Suprapubic skin (tissue), 4 donors: ENCODE results near the gene EVA1A. TPM values are rescaled to one million over a fixed set of nuclear protein-coding genes. Genes with fewer than 3 reads are reported as not detected.

Experiments
- DNase-seq, 2 donors: peaks; one replicate each; pipeline ENCODE4 v3.0.0-alpha.2; 2019; ENCODE audit warnings: low spot score in 2 of 2
- H3K27ac ChIP-seq: fragments of 200-600 bp; sonication (generic); one replicate; pipeline ENCODE4 v1.5.1; 2019
- H3K27me3 ChIP-seq: fragments of 200-600 bp; sonication (generic); one replicate; pipeline ENCODE4 v1.5.1; 2019
- H3K36me3 ChIP-seq: fragments of 200-600 bp; sonication (generic); one replicate; pipeline ENCODE4 v1.5.1; 2019
- H3K4me1 ChIP-seq: fragments of 200-600 bp; sonication (generic); one replicate; pipeline ENCODE4 v1.5.1; 2019
- H3K4me3 ChIP-seq: fragments of 200-600 bp; sonication (generic); one replicate; pipeline ENCODE4 v1.5.1; 2019; ENCODE audit warnings: mild to moderate bottlenecking
- H3K9me3 ChIP-seq: fragments of 200-600 bp; sonication (generic); one replicate; pipeline ENCODE4 v1.5.1; 2019
- EP300 ChIP-seq: sonication (generic); formaldehyde crosslinking; IDR thresholded peaks from one replicate; pipeline ENCODE4 v1.6.1; 2017; ENCODE audit warnings: antibody characterized with exemption
- POLR2A ChIP-seq, 2 donors: fragments of 450-650 bp; IDR thresholded peaks; one replicate each; pipeline ENCODE4 v1.6.1; 2017; ENCODE audit warnings: antibody characterized with exemption in 2 of 2, mild to moderate bottlenecking in 2 of 2, moderate library complexity in 2 of 2
- POLR2AphosphoS5 ChIP-seq, 3 donors: sonication (generic); formaldehyde crosslinking; IDR thresholded peaks; one replicate each; pipeline ENCODE4 v1.6.1; 2017; ENCODE audit warnings: antibody characterized with exemption in 3 of 3
- WGBS: methylation state at CpG from one replicate; pipeline ENCODE4 v1.1.5; 2018; 5-methylcytosine and 5-hydroxymethylcytosine counted together
- total RNA-seq, 4 donors: library from RNA; depleted of rRNA; stranded (reverse); fragments of >200 nt; gene quantifications; one replicate each; pipeline ENCODE4 v1.1.0, GENCODE V29; 2016
- TF ChIP-seq, protein P1 (sequence below), 2 donors: fragments of 200-600 bp in 1 of 2; fragments of 450-650 bp in 1 of 2; sonication (generic) in 1 of 2; IDR thresholded peaks; one replicate each; pipeline ENCODE4 v1.5.1; 2016 to 2019; ENCODE audit warnings: antibody characterized with exemption in 2 of 2, mild to moderate bottlenecking in 1 of 2, moderate library complexity in 1 of 2

Gene EVA1A
- total RNA-seq, 4 donors from 2014 or later = 5.7 to 11.4 (median 7.9) TPM

DNA sequence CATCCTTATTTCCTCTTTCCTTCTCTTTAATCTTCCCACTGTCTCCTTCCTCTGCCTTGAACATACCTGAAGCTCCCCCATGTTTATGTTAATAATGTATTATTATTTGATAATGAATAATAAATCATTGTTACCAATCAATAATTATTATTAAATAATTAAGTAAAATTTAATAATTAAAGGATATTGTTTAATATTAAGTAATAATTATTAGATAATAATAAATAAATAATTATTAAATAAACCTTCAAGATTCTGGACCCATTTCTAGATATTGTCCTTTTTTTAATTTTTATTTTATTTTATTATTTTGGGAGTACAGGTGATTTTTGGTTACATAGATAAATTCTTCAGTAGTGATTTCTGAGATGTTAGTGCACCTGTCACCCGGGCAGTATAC, 7.4 kb upstream of the EVA1A start:
- TF ChIP-seq POLR2A (IDR thresholded peaks at IDR 0.05) = no peak
- no peak for TF ChIP-seq POLR2AphosphoS5 (IDR thresholded peaks at IDR 0.05)
- TF ChIP-seq, protein P1, sequence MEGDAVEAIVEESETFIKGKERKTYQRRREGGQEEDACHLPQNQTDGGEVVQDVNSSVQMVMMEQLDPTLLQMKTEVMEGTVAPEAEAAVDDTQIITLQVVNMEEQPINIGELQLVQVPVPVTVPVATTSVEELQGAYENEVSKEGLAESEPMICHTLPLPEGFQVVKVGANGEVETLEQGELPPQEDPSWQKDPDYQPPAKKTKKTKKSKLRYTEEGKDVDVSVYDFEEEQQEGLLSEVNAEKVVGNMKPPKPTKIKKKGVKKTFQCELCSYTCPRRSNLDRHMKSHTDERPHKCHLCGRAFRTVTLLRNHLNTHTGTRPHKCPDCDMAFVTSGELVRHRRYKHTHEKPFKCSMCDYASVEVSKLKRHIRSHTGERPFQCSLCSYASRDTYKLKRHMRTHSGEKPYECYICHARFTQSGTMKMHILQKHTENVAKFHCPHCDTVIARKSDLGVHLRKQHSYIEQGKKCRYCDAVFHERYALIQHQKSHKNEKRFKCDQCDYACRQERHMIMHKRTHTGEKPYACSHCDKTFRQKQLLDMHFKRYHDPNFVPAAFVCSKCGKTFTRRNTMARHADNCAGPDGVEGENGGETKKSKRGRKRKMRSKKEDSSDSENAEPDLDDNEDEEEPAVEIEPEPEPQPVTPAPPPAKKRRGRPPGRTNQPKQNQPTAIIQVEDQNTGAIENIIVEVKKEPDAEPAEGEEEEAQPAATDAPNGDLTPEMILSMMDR (IDR thresholded peaks at IDR 0.05) = no peak
- TF ChIP-seq EP300 = no peak
- Histone ChIP-seq H3K4me3 (no peak overlapping the region), H3K4me1 (peaks cover 11% of the 10 kb centered on the region), H3K36me3 (no peaks in the 10 kb centered on the region), H3K9me3 (no peaks in the 10 kb centered on the region), H3K27ac (no peak overlapping the region), H3K27me3 (no peaks in the 10 kb centered on the region)
- 94% methylated on average over 1 of the region's 1 CpG for WGBS
- no peak for DNase-seq

DNA sequence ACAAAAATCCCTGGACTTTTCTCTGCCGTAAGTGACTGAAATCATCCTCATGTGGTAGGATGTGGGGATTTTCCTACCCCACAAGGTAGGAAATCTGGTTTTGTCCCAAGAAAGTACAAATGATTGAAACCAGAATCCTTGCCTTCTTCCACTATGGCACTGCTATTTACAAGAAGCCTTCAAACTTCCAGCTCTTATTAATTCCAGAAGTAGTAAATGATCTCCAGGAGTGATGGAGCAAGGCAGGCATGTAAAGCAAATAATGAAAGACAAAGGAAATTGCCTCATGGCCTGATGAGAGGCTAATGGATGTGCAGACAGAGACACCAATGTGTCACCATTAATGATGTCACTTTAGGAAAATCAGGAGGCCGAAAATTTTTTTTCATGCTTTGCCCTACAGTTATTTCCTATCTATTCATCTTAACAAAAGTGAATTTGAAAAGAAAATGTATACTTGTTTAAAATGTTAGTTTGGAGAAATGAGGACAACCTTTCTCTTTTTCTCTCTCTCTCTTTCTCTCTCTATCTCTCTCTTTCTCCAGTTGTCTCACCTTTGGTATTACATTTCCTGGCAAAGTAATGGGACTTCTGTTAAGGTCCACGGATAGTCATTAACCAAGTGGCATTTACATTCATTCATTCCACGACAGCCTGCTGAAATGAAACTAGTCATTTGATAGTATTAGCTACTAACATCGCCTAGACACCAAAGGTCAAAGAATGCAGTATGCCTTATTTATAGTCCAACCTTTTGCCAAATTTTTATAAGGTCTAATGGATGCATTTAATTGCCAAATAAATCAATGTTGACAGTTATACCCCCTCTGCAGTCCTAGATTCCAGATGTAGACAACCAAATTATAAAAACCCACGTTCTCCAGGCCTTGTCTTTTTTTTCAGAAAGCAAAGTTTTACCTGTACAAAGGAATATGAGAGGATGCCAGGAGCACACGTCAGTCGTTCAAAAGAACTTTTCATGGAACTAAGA, 5.0 kb upstream of the EVA1A start:
- H3K27ac ChIP-seq = no peak overlapping the region
- TF ChIP-seq POLR2A (IDR thresholded peaks at IDR 0.05) = no peak
- TF ChIP-seq EP300 = no peak
- TF ChIP-seq, protein P1 (IDR thresholded peaks at IDR 0.05) = no peak
- no peak for TF ChIP-seq POLR2AphosphoS5 (IDR thresholded peaks at IDR 0.05)
- DNase-seq = no peak
- no peaks in the 10 kb centered on the region for H3K36me3 ChIP-seq
- H3K4me1 ChIP-seq = peaks cover 12% of the 10 kb centered on the region
- H3K4me3 ChIP-seq = no peak overlapping the region
- 66% methylated on average over 8 of the region's 8 CpGs for WGBS
- no peaks in the 10 kb centered on the region for H3K9me3 ChIP-seq
- H3K27me3 ChIP-seq = no peaks in the 10 kb centered on the region

DNA sequence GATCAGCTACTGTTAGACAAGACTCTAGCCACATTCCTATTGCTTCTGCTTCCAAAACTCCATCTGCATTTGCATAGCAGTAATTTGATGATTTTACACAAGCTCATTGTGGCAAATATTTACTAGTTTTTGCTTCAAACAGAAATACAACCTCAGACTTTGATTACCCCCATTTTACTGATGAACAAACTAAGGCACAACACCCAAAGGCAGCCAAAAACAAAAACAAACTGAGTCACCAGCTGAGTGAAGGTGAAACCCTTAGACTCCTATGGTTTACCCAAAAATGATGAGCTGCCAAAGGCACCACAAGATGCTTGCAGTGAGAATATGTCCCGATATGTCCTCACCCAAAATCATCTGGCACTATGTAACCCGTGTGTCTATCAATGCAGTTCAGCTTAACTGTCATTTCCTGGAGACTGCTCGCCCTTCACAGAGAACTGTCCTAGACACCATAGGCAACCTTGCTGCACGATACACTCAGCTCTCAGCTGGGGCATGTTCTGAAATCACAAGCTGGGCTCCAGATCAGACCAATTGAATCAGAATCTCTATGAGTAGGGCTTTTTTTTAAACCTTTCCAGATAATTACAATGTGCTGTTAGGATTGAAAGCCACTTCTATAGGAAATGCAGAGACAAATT, 4.1 kb upstream of the EVA1A start:
- peaks cover 8% of the 10 kb centered on the region for H3K27me3 ChIP-seq
- no peak overlapping the region for H3K4me3 ChIP-seq
- H3K36me3 ChIP-seq = no peaks in the 10 kb centered on the region
- DNase-seq = no peak
- H3K27ac ChIP-seq = no peak overlapping the region
- H3K4me1 ChIP-seq = peaks cover 13% of the 10 kb centered on the region
- WGBS = 76% methylated on average over 4 of the region's 4 CpGs
- no peaks in the 10 kb centered on the region for H3K9me3 ChIP-seq
- TF ChIP-seq, protein P1 (IDR thresholded peaks at IDR 0.05) = no peak
- TF ChIP-seq POLR2AphosphoS5 (IDR thresholded peaks at IDR 0.05) (no peak), EP300 (no peak), POLR2A (IDR thresholded peaks at IDR 0.05) (no peak)

DNA sequence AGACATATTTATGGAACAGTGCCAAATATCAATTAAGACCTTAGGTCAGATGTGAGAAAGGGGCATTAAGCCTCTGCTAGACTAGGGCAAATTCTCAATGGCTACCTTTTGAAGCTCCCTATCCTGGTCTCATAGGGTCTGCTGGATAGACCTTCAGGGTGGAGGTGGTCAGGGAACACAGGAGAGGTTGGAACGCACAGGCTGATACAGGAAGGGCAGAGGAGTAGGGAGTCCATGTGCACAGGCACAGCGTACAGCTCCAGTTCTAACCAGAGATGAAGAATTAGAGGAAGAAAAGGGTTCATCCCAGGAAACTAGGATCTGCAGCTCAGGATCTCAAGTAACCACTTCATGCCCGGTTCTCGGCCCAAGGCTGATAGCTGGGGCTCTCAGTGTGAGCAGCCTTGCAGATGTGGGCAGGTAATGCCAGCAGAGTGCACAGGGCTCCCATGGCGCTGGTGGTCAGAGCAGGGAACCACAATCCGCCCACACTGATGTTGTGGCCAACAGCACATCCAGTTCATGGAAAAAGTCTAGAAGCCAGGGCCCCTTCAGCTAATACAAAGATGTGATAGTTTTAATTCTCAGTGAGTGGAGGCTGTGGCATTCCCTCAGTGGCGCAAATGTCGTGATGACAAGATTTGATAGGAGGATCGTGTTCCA, 3.4 kb upstream of the EVA1A start:
- DNase-seq = no peak
- H3K4me3 ChIP-seq = no peak overlapping the region
- peaks cover 15% of the 10 kb centered on the region for H3K4me1 ChIP-seq
- no peaks in the 10 kb centered on the region for H3K36me3 ChIP-seq
- TF ChIP-seq, protein P1 (IDR thresholded peaks at IDR 0.05) = no peak
- no peak for TF ChIP-seq EP300
- no peak for TF ChIP-seq POLR2A (IDR thresholded peaks at IDR 0.05)
- TF ChIP-seq POLR2AphosphoS5 (IDR thresholded peaks at IDR 0.05) = no peak
- H3K27me3 ChIP-seq = peaks cover 10% of the 10 kb centered on the region
- H3K9me3 ChIP-seq = no peaks in the 10 kb centered on the region
- WGBS = 91% methylated on average over 9 of the region's 9 CpGs
- H3K27ac ChIP-seq = no peak overlapping the region
